Activated naive CD4-positive, alpha-beta T cell (primary cell): Measurements from ENCODE around the gene CRCP.
"Not testable (repeated sequence)": the region's sequence is repeated elsewhere in the genome, so short reads cannot be mapped to it uniquely, and the experiment has no call there.

Experiments
- DNase-seq, 4 experiments: peaks; one replicate each; lab custom pipeline; 2025; lab: John Stamatoyannopoulos, UW

Gene CRCP

DNA sequence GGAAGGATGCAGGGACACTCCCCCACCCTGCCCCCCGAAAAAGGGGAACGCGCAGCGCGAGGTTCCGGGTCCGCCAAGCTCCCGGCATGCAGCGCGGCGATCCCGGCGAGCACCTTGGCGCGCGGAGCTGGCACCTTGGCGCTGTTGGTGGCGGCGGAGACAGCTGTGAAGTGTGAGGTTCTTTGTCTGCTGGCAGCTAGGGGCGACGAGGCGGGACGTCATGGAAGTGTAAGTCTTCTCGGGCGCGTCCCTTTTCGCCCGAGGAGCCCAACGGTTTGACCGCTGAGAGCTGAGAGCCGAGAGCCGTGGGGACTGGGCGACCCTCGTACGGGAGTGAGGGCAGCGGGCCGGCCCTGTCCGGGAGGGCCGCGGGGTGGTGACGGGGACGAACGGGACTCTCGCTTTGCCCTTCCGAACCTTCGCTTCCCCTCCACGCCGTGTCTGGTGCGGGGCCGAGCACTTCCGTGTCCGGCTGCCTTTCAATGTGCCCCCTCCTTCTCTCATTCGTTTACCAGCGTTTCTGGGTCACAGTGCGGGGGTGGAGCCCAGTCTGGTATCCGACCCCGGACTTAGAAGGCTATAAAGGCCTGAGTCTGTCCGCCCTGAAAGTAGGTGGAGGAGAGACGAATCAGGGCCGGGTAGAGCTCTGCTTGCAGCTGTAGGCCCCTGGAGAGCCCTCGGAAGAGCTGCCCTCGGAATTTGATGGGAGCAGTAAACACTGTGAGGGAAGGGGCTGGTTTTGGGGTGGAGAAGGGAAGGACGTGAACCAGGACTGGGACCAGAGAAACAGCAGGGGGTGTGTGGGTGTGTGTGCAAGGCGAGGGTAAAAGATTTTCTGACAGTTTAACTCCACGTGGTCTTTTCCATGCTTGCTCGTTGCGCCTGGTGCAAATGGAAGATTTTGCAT lies at the start of gene CRCP:
CRCP (plus strand) TSS at position 105 of the 907 bp plus-strand sequence; CDS start at position 221, 116 bp downstream.
- peak; percentile 66 to 81 (median 70) for DNase-seq

DNA sequence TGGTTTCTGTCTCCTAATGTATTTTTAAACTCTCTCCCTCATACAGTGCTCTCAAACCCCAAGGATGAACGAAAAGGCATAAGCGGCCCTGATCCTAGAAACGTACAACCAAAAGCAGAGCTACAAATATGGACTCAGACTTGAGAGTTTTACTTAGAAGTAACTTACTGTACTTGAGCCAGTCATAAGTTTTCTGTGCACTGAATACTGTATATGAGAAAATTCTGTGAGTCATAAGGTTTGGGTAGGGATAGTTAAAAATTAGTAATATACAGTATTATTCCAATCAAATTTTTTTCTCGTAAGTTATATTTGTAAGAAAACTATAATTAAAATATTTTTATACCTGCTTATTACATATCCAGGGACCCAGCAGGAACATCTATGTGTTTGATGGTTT lies 44.9 kb upstream of the CRCP start:
- no peak for DNase-seq

DNA sequence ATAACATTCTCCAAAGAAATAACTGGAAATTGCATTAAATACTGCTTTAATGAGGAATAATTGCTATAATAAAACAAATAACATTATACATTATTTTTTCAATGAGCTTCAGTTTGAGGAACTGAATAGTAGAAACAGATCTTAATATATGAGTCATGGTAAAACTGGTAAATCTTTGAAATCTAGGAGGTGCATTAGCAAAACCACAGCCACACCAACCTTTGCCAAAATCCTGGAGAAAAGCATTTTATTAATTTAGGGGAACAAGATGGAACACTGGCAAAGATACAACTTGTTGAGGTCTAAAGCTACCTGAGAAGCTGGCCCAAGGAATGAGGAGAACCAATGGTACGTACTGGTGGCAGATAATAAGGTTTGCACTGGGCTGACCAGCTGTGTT lies 44.4 kb upstream of the CRCP start:
- DNase-seq: no peak

DNA sequence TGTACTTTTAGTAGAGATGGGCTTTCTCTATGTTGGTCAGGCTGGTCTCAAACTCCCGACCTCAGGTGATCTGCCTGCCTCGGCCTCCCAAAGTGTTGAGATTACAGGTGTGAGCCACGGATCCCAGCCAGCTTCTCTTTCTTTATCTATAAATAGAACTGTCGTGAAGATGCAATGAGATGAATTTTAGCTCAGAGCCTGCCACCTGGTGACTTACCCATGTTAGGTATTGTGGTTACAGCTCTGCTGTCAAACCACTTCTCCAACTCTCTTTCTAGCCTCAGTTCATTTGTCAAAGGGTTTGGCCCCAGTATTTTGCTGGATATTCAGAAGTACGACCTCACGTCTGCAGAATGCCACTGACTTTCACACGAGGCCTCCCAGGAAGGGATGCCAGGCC lies 42.4 kb upstream of the CRCP start:
- DNase-seq: not testable (repeated sequence)

- DNase-seq: peak; percentile 45 to 80 (median 63)
Measured at GRCh38 chr7:66075590-66076461, 38.8 kb upstream of the CRCP start, which contains the start of gene ASL. Gene ASL (plus strand): TSS chr7:66075819. CDS start chr7:66076082, 263 bp downstream.

- no peak for DNase-seq
Measured at GRCh38 chr7:66076462-66077329, 38.0 kb upstream of the CRCP start.

- no peak for DNase-seq
Measured at GRCh38 chr7:66078067-66078466, 36.6 kb upstream of the CRCP start.

DNA sequence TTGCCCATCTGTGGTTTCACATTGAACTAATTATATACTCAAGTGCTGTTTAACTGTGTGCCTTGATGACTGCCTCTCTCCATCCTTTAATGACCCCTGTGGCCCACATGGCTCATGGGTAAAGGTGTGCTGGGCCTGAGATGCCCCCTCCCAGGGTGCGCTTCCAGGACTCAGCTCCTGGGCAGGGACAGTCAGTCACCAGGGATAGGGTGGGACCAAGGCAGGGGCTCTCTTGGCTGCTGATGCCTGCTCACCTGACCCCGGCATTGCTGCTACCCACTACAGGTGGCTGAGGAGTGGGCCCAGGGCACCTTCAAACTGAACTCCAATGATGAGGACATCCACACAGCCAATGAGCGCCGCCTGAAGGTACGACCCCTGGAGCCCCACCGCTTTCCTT lies 32.6 kb upstream of the CRCP start:
- DNase-seq: no peak

DNA sequence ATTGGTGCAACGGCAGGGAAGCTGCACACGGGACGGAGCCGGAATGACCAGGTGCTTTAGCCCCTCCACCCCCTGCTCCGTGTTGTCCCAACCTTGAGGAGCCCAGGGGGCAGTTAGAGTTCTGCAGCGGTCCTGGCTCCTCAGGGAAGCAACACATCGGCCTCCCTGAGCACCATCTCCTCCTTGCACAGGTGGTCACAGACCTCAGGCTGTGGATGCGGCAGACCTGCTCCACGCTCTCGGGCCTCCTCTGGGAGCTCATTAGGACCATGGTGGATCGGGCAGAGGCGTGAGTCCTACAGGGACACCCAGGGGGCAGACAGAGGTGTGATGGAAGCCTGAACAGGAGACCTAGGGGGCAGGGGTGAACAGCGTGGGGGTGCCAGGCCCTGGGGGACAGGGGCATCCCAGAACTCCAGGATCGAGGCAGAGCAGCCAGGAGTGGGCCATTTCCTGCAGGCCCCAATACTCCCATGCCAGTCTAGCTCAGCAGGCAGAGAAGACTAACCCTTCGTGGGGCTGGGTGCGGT lies 31.7 kb upstream of the CRCP start:
- no peak for DNase-seq

- no peak for DNase-seq
Measured at GRCh38 chr7:66083677-66084076, 31.0 kb upstream of the CRCP start.

GRCh38 chr7:66088861-66089838 lies 25.5 kb upstream of the CRCP start:
- DNase-seq: no peak

DNA sequence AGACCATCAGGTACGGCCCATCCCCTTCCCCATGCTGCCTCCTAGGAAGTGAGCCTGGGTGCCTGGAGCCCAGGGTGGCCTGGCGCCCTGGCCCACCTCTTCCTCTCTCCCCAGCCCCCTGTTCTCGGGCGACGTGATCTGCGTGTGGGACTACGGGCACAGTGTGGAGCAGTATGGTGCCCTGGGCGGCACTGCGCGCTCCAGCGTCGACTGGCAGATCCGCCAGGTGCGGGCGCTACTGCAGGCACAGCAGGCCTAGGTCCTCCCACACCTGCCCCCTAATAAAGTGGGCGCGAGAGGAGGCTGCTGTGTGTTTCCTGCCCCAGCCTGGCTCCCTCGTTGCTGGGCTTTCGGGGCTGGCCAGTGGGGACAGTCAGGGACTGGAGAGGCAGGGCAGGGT lies 22.0 kb upstream of the CRCP start:
- no peak for DNase-seq

GRCh38 chr7:66095010-66095409 lies 19.6 kb upstream of the CRCP start:
- DNase-seq: no peak

DNA sequence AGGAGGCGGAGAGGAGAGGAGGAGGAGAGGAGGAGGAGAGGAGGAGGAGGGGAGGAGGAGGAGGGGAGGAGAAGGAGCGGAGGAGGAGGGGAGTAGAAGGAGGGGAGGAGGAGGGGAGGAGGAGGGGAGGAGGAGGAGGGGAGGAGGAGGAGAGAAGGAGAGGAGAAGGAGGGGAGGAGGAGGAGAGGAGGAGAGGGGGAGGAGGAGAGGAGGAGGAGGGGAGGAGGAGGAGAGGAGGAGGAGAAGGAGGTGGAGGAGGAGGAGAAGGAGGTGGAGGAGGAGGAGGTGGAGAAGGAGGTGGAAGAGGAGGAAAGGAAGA lies 15.5 kb upstream of the CRCP start:
- no peak for DNase-seq

GRCh38 chr7:66099551-66100407 lies 14.9 kb upstream of the CRCP start:
- DNase-seq: peak in 2 of 4 experiments; percentile 11 to 21

- no peak for DNase-seq
Measured at GRCh38 chr7:66100408-66101050, 14.1 kb upstream of the CRCP start.

GRCh38 chr7:66102168-66102567 lies 12.5 kb upstream of the CRCP start:
- DNase-seq: not testable (repeated sequence)

- DNase-seq: not testable (repeated sequence)
Measured at GRCh38 chr7:66103994-66104393, 10.7 kb upstream of the CRCP start.

DNA sequence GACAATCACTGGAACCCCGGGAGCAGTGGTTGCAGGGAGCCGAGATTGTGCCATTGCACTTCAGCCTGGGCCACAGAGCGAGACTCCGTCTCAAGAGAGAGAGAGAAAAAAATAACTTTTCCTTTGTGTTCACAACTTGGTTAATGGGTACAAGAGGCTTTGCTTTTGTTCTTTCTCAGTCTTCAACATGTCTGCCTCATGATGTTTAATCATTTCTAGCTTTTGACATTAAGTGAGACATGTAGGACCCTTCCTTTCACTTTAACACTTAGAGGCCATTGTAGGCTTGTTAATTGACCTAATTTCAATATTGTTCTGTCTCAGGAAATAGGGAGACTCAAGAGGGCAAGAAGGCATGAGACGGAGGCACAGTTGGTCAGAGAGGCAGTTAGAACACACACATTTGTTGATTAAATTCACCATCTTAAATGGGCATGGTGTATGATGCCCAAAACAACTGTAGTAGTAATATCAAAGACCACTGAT lies 9.3 kb upstream of the CRCP start:
- DNase-seq: no peak
